Fibroblast of pulmonary artery (primary cell): Measurements from ENCODE around the gene NKIRAS1.
"Not testable (repeated sequence)": the region's sequence is repeated elsewhere in the genome, so short reads cannot be mapped to it uniquely, and the experiment has no call there.

Experiments
- DNase-seq: peaks from one replicate; pipeline ENCODE4 v3.0.0-alpha.2; 2010; ENCODE audit warnings: low read depth
- H3K4me3 ChIP-seq: replicated peaks from 2 replicates; pipeline ENCODE4 v1.5.1; 2011; ENCODE audit warnings: low read depth, mild to moderate bottlenecking, control low read depth, low read length, moderate library complexity
- TF ChIP-seq, protein P1 (sequence below): IDR thresholded peaks from 2 replicates; pipeline ENCODE4 v1.5.1; 2011; ENCODE audit warnings: mild to moderate bottlenecking, control low read depth, low read length, inconsistent platforms; ENCODE audit errors: missing control alignments

Gene NKIRAS1

DNA sequence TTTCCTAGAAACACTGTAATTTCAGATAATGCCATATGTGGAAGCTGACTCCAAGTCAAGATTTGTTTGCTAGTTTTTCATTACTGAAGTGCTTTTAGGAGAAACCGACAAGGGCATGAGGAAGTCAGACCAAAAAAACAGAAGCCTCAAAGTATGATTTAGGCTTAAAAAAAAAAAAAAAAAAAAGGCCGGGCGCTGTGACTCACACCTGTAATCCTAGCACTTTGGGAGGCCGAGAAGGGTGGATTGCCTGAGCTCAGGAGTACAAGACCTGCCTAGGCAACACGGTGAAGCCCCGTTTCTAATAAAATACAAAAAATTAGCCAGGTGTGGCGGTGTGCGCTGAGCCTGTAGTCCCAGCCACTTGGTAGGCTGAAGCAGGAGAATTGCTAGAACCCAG lies 11.7 kb upstream of the NKIRAS1 start:
- no peak overlapping the region for H3K4me3 ChIP-seq
- no peak for DNase-seq
- TF ChIP-seq, protein P1, sequence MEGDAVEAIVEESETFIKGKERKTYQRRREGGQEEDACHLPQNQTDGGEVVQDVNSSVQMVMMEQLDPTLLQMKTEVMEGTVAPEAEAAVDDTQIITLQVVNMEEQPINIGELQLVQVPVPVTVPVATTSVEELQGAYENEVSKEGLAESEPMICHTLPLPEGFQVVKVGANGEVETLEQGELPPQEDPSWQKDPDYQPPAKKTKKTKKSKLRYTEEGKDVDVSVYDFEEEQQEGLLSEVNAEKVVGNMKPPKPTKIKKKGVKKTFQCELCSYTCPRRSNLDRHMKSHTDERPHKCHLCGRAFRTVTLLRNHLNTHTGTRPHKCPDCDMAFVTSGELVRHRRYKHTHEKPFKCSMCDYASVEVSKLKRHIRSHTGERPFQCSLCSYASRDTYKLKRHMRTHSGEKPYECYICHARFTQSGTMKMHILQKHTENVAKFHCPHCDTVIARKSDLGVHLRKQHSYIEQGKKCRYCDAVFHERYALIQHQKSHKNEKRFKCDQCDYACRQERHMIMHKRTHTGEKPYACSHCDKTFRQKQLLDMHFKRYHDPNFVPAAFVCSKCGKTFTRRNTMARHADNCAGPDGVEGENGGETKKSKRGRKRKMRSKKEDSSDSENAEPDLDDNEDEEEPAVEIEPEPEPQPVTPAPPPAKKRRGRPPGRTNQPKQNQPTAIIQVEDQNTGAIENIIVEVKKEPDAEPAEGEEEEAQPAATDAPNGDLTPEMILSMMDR, result no peak

- no peak for DNase-seq
- TF ChIP-seq, protein P1, result peak; percentile 5
- H3K4me3 ChIP-seq, result no peak overlapping the region
Observed at GRCh38 chr3:23926736-23927135, 9.9 kb upstream of the NKIRAS1 start.

DNA sequence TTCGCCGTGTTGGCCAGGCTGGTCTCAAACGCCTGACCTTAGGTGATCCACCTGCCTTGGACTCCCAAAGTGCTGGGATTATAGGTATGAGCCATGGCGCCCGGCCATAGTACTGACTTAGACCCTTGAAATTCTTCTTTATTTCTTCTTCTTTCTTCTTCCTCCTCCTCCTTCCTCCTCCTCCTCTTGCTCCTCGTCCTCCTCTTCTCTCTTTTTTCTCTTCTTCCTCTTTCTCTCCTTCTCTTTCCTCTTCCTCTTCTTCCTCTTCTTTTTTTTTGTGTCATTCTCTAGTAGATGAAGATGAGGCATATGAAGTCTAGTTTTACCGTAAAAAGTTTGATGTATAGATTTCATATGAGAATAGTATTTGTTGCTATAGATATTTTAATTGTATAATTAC lies 9.5 kb upstream of the NKIRAS1 start:
- TF ChIP-seq, protein P1, result no peak
- no peak for DNase-seq
- H3K4me3 ChIP-seq, result no peak overlapping the region

DNA sequence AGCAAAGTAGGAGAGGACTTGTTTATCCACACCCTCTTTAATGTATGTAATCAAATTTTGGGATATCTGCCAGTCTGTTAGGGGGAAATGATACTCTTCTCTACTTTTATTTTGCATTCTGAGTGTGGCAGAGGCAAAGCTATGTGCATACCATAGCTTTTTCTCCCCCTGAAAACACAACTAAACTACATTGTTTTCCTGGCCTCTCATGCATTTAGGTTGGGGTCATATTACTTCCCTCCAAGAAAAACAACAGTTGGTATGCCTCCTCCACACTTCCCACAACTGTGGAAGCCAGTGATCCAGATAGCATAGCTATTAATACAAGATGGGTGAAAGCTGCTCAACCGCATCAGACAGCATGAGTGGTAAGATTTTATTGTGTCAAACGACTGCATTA lies 7.0 kb upstream of the NKIRAS1 start:
- DNase-seq, result peak; percentile 86
- TF ChIP-seq, protein P1, result no peak

DNA sequence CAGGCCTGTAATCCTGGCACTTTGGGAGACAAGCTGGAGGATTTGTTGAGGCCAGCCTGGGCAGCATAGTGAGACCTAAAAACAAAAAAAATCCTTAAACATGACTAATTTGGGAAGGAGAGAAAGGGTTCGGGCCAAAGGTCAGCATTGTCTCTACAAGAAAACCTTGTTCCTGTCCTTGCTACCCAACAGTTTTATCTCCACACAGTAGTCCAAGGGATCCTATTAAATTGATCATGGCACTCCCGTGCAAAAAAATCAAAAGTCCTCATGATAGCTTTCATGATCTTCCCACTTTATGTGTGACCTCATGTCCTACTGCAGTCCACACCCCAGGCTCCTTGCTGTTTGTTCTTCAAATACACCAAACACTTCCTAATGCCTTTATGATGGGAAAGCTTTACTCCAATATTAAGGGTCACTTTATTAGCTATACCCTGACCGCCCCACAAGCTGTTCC lies 4.3 kb upstream of the NKIRAS1 start:
- TF ChIP-seq, protein P1, result no peak
- no peak for DNase-seq
- no peak overlapping the region for H3K4me3 ChIP-seq

More for the DNA sequence above, 7.0 kb upstream of the NKIRAS1 start:
- H3K4me3 ChIP-seq, result no peak overlapping the region

DNA sequence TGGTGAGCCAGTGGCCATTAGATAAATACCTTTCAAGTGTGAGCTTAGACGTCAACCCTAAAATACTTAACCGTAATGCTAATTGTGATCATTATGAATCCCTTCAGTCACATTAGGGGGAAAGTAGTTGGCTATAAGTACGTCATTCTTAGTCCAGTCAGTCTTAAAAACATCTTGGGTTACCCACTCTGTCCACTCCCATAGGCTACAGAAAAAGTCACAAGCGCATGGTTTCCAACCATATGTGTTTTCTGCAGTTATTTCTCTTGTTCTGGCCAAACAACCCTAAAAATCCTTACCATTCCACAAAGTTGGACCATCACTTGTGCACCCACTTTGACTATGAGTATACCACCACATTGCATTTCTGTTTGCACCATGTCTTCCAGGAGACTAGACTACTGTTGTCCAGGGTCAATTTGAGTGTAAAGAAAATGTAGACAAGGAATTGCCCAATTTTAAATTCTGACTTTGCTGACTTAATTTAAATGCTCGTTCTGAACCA lies 3.4 kb upstream of the NKIRAS1 start:
- no peak overlapping the region for H3K4me3 ChIP-seq
- TF ChIP-seq, protein P1, result no peak
- no peak for DNase-seq

- DNase-seq, result no peak
- TF ChIP-seq, protein P1, result no peak
- no peak overlapping the region for H3K4me3 ChIP-seq
Observed at GRCh38 chr3:23919628-23920027, 2.8 kb upstream of the NKIRAS1 start.

DNA sequence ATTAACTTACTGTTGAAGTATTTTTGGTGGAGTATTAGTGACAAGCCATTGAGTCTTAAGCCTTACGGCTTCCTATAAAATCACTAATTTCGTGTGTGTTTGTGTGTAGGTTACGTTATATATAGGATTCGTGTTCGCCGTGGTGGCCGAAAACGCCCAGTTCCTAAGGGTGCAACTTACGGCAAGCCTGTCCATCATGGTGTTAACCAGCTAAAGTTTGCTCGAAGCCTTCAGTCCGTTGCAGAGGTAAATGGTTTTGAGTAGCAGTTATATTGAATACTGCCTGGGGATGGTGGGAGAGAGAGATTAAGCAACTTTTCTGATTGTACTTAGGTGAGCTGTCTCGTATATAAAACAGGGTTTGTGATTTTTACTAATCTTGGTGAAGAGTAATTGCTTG lies 1.5 kb upstream of the NKIRAS1 start:
- not testable (repeated sequence) for DNase-seq
- peak overlapping the region; percentile 99 for H3K4me3 ChIP-seq

DNA sequence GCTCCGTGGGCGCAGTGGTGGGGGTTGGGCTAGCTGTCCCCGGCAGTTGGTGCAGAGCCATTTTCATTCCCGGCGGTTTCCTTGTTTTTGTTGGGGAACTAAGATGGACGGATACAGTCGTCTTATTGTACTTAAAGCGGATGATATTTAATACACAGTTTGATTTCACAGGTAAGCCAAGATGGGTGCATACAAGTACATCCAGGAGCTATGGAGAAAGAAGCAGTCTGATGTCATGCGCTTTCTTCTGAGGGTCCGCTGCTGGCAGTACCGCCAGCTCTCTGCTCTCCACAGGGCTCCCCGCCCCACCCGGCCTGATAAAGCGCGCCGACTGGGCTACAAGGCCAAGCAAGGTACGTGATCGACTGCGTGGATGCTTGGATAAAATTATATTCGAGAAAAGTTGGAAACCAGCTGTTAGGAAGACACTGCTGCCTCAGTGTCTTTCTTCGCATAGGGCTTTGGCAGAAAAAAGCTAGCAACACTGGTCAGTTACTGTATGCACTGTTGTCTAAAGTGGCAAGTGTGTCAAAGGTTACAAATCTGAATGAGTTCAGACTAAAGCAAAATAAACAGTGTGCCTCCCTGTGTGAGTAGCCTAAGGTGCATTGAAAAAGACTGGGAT lies 1.0 kb upstream of the NKIRAS1 start:
- DNase-seq, result peak; percentile 54
- peak overlapping the region; percentile 99 for H3K4me3 ChIP-seq
